ENCODE measurements around the gene APLNR. TPM values are rescaled to one million over a fixed set of nuclear protein-coding genes. Genes with fewer than 3 reads are reported as not detected.

APLNR gene
- total RNA-seq, 2 donors from 2014 or later = 6.3 to 13.6 TPM

DNA sequence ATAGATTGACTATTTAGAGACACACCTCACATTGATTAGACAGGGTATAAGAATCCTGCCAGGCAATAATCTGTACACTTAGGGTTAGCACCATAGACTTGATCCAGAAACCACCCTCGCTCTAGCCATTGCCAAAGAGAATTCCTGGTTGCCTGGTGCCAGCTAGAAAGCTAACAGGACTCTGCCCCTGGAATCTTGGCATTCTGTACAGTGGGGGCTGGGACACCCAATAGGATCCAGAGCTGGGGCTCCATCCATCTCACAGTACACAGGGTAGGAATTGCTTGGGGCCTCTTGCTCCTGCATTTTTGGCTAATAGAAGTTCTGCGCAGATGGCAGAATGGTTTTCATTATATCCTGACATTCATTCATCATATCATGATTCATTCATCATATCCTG is 3.0 kb upstream of the APLNR start:
- DNase-seq (ENCODE audit: low spot score) = no peak
- H3K4me1 ChIP-seq = peaks cover 0 to 27% of the 10 kb centered on the region in 2 donors
- no peaks in the 10 kb centered on the region for H3K36me3 ChIP-seq
- H3K4me3 ChIP-seq = no peak overlapping the region
- TF ChIP-seq, protein P1, sequence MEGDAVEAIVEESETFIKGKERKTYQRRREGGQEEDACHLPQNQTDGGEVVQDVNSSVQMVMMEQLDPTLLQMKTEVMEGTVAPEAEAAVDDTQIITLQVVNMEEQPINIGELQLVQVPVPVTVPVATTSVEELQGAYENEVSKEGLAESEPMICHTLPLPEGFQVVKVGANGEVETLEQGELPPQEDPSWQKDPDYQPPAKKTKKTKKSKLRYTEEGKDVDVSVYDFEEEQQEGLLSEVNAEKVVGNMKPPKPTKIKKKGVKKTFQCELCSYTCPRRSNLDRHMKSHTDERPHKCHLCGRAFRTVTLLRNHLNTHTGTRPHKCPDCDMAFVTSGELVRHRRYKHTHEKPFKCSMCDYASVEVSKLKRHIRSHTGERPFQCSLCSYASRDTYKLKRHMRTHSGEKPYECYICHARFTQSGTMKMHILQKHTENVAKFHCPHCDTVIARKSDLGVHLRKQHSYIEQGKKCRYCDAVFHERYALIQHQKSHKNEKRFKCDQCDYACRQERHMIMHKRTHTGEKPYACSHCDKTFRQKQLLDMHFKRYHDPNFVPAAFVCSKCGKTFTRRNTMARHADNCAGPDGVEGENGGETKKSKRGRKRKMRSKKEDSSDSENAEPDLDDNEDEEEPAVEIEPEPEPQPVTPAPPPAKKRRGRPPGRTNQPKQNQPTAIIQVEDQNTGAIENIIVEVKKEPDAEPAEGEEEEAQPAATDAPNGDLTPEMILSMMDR (IDR thresholded peaks at IDR 0.05) = no peak
- no peak overlapping the region for H3K27ac ChIP-seq
- no peaks in the 10 kb centered on the region for H3K9me3 ChIP-seq
- no peaks in the 10 kb centered on the region for H3K27me3 ChIP-seq

DNA sequence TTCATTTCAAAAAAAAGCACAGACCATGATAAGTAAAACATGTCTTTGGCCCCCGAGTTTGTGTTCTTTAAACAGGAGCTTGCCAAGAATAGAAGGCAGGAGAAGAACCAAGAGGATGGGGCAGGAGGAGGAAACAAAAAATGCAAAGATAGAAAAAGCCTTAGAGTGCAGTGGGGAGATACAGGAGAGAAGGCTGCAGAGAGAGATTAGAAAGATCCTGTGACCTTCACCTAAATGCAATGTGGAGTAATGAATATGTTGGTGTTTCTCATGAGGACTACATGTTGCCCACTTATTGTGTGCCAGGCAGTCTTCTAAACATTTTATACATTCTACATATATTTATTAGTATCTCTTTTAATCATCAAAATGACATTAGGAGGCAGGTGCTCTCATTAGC is 2.3 kb upstream of the APLNR start:
- Histone ChIP-seq H3K4me3 (no peak overlapping the region), H3K27ac (no peak overlapping the region), H3K9me3 (no peaks in the 10 kb centered on the region), H3K27me3 (no peaks in the 10 kb centered on the region), H3K36me3 (no peaks in the 10 kb centered on the region), H3K4me1 (peaks cover 0 to 29% of the 10 kb centered on the region in 2 donors)
- TF ChIP-seq, protein P1 (IDR thresholded peaks at IDR 0.05) = no peak
- no peak for DNase-seq (ENCODE audit: low spot score)

DNA sequence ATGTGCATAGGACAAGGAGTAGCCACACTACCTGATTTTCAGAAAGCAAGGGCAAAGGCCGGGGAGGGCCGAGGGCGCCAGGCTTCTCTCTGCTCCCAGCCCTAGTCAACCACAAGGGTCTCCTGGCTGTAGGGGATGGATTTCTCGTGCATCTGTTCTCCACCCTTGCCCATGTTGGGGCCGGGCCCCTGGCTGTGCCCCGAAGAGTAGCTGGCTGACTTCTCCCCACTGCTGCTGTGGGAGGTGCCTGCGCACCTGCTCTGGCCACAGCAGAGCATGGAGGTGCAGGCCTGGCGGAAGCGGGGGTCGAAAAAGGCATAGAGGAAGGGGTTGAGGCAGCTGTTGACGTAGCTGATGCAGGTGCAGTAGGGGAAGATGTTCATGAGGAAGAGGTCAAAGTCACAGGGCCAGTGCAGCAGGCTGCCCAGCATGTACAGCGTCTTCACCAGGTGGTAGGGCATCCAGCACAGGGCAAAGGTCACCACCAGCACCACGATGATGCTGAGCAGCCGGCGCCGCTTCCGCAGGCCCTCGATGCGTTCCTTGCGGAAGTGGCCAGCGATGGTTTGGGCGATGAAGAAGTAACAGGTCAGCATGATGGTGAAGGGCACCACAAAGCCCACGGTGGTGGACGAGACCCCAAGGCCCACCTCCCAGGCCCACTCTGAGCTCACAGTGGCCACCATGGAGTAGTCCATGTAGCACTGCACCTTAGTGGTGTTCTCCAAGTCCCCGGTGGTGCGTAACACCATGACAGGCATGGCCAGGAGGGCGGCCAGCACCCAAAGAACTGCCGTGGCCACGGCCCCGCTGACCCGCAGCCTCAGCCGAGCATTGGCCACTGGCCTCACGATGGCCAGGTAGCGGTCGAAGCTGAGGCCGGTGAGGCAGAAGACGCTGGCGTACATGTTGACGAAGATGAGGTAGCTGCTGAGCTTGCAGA is 1.0 kb downstream of the APLNR start:
- Histone ChIP-seq H3K27me3 (no peaks in the 10 kb centered on the region), H3K36me3 (no peaks in the 10 kb centered on the region), H3K27ac (peak overlapping the region; percentile 8 to 39), H3K9me3 (no peaks in the 10 kb centered on the region), H3K4me3 (peak overlapping the region; percentile 16 to 32), H3K4me1 (peaks cover 0 to 26% of the 10 kb centered on the region in 2 donors)
- DNase-seq (ENCODE audit: low spot score) = no peak
- TF ChIP-seq, protein P1 (IDR thresholded peaks at IDR 0.05) = no peak

DNA sequence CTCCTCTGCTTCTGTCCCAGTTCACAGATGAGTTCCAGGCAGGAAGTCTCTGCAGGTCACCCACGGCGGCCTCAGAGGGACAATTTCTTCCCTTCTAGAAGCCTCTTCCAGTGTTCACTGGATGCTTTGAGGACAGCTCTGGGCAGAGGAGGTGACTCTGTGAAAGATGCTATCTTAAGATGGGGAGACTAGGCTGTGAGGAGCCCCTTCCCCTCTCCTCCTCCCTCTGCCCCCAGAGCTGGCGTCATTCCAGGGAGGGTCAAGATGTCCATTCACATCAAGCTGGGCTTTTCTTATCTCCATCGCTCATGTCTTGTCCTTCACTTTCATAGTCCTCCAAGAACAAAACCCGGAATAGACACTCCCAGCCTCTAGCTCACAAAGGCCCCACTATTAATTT is 3.3 kb downstream of the APLNR start:
- Histone ChIP-seq H3K27ac (peak overlapping the region in 1 of 2 donors; percentile 6), H3K36me3 (no peaks in the 10 kb centered on the region), H3K4me3 (no peak overlapping the region), H3K27me3 (no peaks in the 10 kb centered on the region), H3K9me3 (no peaks in the 10 kb centered on the region), H3K4me1 (peaks cover 0 to 30% of the 10 kb centered on the region in 2 donors)
- TF ChIP-seq, protein P1 (IDR thresholded peaks at IDR 0.05) = no peak
- no peak for DNase-seq (ENCODE audit: low spot score)

DNA sequence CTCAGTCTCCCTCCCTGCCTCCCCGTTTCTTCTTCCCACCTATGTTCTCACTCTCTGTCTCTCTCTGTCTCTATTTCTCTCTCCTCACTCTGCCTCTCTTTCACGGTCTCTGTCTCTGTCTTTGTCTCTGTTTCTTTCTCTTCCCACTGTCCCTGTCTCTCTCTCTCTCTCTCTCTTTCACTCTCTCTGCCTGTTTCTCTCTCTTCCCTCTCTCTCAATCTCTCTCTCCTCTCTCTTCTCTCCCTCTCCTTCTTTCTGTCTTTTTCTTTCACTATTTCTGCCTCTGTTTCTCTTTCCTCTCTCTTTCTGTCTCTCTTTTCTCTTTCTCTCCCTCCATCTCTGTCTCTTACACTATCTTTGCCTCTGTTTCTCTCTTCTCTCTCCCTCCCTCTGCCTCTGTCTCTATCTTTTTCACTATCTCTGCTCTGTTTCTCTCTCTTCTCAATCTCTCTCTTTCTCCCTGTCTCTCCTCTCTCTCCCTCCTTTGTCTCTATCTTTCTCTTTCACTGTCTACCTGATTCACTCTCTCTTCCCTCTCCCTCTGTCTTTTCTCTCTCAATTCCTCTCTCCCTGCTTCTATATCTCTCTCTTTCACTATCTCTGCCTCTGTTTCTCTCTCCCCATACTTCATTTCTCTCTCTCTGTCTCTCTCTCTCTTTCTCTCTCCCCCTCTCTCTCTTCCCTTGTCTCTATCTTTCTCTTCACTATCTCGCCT is 5.4 kb downstream of the APLNR start:
- DNase-seq (ENCODE audit: low spot score) = no peak
- no peak overlapping the region for H3K4me3 ChIP-seq
- no peaks in the 10 kb centered on the region for H3K9me3 ChIP-seq
- H3K27me3 ChIP-seq = no peaks in the 10 kb centered on the region
- H3K27ac ChIP-seq = peak overlapping the region in 1 of 2 donors; percentile 32
- TF ChIP-seq, protein P1 (IDR thresholded peaks at IDR 0.05) = no peak
- H3K36me3 ChIP-seq = no peaks in the 10 kb centered on the region
- peaks cover 0 to 35% of the 10 kb centered on the region in 2 donors for H3K4me1 ChIP-seq
